Measurements from ENCODE around the gene WFIKKN1. TPM values are rescaled to one million over a fixed set of nuclear protein-coding genes. Genes with fewer than 3 reads are reported as not detected.

The WFIKKN1 gene
- total and polyA plus RNA-seq, 2 of the 13 experiments (the other 11 are each of a cell fraction or from before 2014, with no cell fraction given), result 1.7 to 4.9 TPM

DNA sequence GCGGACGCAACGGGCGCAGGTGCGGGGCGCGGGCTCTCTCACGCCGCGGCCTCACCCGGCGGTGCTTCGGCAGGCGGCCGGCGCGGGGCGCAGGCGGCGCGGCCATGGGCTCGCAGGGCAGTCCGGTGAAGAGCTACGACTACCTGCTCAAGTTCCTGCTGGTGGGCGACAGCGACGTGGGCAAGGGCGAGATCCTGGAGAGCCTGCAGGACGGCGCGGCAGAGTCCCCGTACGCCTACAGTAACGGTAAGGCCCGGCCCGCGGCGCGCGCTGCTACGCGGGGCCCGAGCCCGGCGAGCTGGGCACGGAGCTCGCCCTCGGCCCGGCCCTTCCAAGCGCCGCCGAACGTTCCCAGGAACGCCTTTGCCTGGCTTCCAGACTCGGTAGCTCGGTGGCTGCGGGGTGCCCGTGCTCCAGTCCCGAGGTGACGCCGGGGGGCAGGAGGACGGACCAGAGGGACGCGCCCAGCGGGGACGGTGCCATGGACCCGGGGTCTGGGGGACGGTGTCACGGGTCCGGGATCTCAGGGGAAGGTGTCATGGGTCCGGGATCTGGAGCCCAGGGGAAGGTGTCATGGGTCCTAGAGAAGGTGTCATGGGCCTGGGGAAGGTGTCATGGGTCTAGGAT lies 40.5 kb upstream of the WFIKKN1 start (continued):
- TF ChIP-seq, protein P1, sequence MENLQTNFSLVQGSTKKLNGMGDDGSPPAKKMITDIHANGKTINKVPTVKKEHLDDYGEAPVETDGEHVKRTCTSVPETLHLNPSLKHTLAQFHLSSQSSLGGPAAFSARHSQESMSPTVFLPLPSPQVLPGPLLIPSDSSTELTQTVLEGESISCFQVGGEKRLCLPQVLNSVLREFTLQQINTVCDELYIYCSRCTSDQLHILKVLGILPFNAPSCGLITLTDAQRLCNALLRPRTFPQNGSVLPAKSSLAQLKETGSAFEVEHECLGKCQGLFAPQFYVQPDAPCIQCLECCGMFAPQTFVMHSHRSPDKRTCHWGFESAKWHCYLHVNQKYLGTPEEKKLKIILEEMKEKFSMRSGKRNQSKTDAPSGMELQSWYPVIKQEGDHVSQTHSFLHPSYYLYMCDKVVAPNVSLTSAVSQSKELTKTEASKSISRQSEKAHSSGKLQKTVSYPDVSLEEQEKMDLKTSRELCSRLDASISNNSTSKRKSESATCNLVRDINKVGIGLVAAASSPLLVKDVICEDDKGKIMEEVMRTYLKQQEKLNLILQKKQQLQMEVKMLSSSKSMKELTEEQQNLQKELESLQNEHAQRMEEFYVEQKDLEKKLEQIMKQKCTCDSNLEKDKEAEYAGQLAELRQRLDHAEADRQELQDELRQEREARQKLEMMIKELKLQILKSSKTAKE (CRISPR knock-in tag; IDR thresholded peaks at IDR 0.05; ENCODE audit: borderline replicate concordance), result no peak
- no peak for TF ChIP-seq RBAK (CRISPR knock-in tag; IDR thresholded peaks at IDR 0.05)
- TF ChIP-seq MEIS2 (CRISPR knock-in tag; IDR thresholded peaks at IDR 0.05), result 0 out of 2 replicates have a peak, but pooled peaks have one; percentile 35
- TF ChIP-seq, protein P2, sequence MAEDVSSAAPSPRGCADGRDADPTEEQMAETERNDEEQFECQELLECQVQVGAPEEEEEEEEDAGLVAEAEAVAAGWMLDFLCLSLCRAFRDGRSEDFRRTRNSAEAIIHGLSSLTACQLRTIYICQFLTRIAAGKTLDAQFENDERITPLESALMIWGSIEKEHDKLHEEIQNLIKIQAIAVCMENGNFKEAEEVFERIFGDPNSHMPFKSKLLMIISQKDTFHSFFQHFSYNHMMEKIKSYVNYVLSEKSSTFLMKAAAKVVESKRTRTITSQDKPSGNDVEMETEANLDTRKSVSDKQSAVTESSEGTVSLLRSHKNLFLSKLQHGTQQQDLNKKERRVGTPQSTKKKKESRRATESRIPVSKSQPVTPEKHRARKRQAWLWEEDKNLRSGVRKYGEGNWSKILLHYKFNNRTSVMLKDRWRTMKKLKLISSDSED (CRISPR knock-in tag; IDR thresholded peaks at IDR 0.05), result 0 out of 2 replicates have a peak, but pooled peaks have one; percentile 45
- TF ChIP-seq SMC3 (IDR thresholded peaks at IDR 0.05; ENCODE audit: low read length), result no peak
- TF ChIP-seq, protein P3, sequence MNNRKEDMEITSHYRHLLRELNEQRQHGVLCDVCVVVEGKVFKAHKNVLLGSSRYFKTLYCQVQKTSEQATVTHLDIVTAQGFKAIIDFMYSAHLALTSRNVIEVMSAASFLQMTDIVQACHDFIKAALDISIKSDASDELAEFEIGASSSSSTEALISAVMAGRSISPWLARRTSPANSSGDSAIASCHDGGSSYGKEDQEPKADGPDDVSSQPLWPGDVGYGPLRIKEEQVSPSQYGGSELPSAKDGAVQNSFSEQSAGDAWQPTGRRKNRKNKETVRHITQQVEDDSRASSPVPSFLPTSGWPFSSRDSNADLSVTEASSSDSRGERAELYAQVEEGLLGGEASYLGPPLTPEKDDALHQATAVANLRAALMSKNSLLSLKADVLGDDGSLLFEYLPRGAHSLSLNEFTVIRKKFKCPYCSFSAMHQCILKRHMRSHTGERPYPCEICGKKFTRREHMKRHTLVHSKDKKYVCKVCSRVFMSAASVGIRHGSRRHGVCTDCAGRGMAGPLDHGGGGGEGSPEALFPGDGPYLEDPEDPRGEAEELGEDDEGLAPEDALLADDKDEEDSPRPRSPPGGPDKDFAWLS (CRISPR knock-in tag; IDR thresholded peaks at IDR 0.05; ENCODE audit: borderline replicate concordance), result no peak
- TF ChIP-seq ZNF790 (CRISPR knock-in tag; IDR thresholded peaks at IDR 0.05; ENCODE audit: borderline replicate concordance), result peak; percentile 49; the same call in 1 of the 2 replicates
- TF ChIP-seq, protein P4, sequence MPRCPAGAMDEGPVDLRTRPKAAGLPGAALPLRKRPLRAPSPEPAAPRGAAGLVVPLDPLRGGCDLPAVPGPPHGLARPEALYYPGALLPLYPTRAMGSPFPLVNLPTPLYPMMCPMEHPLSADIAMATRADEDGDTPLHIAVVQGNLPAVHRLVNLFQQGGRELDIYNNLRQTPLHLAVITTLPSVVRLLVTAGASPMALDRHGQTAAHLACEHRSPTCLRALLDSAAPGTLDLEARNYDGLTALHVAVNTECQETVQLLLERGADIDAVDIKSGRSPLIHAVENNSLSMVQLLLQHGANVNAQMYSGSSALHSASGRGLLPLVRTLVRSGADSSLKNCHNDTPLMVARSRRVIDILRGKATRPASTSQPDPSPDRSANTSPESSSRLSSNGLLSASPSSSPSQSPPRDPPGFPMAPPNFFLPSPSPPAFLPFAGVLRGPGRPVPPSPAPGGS (CRISPR knock-in tag; IDR thresholded peaks at IDR 0.05), result 0 out of 2 replicates have a peak, but pooled peaks have one; percentile 58
- 0 out of 2 replicates have a peak, but pooled peaks have one; percentile 19 for TF ChIP-seq SPEN (CRISPR knock-in tag; IDR thresholded peaks at IDR 0.05; ENCODE audit: low read depth)
- TF ChIP-seq AGO2 (optimal IDR thresholded peaks at IDR 0.05; ENCODE audit: low read depth, low read length), result peak; percentile 44
- no peak for TF ChIP-seq MLLT10 (CRISPR knock-in tag; IDR thresholded peaks at IDR 0.05)
- TF ChIP-seq, protein P5, sequence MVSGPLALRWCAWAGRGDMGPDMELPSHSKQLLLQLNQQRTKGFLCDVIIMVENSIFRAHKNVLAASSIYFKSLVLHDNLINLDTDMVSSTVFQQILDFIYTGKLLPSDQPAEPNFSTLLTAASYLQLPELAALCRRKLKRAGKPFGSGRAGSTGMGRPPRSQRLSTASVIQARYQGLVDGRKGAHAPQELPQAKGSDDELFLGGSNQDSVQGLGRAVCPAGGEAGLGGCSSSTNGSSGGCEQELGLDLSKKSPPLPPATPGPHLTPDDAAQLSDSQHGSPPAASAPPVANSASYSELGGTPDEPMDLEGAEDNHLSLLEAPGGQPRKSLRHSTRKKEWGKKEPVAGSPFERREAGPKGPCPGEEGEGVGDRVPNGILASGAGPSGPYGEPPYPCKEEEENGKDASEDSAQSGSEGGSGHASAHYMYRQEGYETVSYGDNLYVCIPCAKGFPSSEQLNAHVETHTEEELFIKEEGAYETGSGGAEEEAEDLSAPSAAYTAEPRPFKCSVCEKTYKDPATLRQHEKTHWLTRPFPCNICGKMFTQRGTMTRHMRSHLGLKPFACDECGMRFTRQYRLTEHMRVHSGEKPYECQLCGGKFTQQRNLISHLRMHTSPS (CRISPR knock-in tag; IDR thresholded peaks at IDR 0.05; ENCODE audit: low read depth), result no peak
- TF ChIP-seq ZFP62 (CRISPR knock-in tag; IDR thresholded peaks at IDR 0.05), result no peak
- no peak for TF ChIP-seq ZNF589 (CRISPR knock-in tag; conservative IDR thresholded peaks at IDR 0.05)
- no peak for TF ChIP-seq THAP11 (CRISPR knock-in tag; IDR thresholded peaks at IDR 0.05)
- no peak for TF ChIP-seq HNF4A (CRISPR knock-in tag; IDR thresholded peaks at IDR 0.05)
- no peak for TF ChIP-seq ZKSCAN8 (CRISPR knock-in tag; IDR thresholded peaks at IDR 0.05; ENCODE audit: borderline replicate concordance)
- peak; percentile 76; the same call in 1 of the 2 replicates for TF ChIP-seq ZNF766 (CRISPR knock-in tag; IDR thresholded peaks at IDR 0.05; ENCODE audit: borderline replicate concordance)
- no peak for TF ChIP-seq NFRKB (IDR thresholded peaks at IDR 0.05)
- no peak for TF ChIP-seq ZNF30 (CRISPR knock-in tag; IDR thresholded peaks at IDR 0.05)
- TF ChIP-seq ZNF205 (CRISPR knock-in tag; IDR thresholded peaks at IDR 0.05), result no peak
- peak; percentile 29 for TF ChIP-seq SKI (IDR thresholded peaks at IDR 0.05; ENCODE audit: partially characterized antibody)
- no peak for TF ChIP-seq RFXAP (CRISPR knock-in tag; IDR thresholded peaks at IDR 0.05; ENCODE audit: borderline replicate concordance)
